ENCODE measurements around the gene SPON2. TPM values are rescaled to one million over a fixed set of nuclear protein-coding genes. Genes with fewer than 3 reads are reported as not detected.

Gene SPON2
- total RNA-seq, 3 donors from 2014 or later = 19.6 to 42.1 (median 41.4) TPM

- no peaks in the 10 kb centered on the region for H3K9me3 ChIP-seq
- DNase-seq (peak in 2 of 3 donors; percentile 31 to 50), ATAC-seq (no peak)
- no peak overlapping the region for H3K4me3 ChIP-seq
- H3K36me3 ChIP-seq (ENCODE audit: low read depth) = peaks cover 9% of the 10 kb centered on the region
- TF ChIP-seq, protein P1, sequence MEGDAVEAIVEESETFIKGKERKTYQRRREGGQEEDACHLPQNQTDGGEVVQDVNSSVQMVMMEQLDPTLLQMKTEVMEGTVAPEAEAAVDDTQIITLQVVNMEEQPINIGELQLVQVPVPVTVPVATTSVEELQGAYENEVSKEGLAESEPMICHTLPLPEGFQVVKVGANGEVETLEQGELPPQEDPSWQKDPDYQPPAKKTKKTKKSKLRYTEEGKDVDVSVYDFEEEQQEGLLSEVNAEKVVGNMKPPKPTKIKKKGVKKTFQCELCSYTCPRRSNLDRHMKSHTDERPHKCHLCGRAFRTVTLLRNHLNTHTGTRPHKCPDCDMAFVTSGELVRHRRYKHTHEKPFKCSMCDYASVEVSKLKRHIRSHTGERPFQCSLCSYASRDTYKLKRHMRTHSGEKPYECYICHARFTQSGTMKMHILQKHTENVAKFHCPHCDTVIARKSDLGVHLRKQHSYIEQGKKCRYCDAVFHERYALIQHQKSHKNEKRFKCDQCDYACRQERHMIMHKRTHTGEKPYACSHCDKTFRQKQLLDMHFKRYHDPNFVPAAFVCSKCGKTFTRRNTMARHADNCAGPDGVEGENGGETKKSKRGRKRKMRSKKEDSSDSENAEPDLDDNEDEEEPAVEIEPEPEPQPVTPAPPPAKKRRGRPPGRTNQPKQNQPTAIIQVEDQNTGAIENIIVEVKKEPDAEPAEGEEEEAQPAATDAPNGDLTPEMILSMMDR (IDR thresholded peaks at IDR 0.05) = no peak
- intact Hi-C loops (cut with DNase I, micrococcal nuclease) = no loop called here
- H3K4me1 ChIP-seq (ENCODE audit: low read depth) = peaks cover 37% of the 10 kb centered on the region
These were observed 38.0 kb upstream of the SPON2 start for GRCh38 chr4:1210241-1210841.

DNA sequence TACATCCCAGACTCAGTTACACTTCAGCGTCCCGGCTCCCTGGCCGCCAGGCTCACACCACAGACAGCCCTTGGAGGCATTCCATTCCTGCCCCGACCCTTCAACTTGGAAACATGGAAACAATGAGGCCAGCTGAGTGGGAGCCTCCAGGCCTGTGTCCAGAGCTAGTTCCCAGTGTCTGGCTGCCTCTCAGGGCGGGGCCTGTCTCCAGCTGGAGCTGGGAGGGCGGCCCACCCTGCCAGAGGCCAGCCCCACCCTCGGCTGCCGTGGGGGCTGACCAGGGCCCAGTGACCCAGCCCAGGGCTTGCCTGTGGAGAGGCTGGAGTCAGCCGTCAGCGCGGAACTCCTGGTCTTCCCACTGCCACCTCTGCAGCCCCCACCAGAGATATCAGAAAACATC, 37.4 kb upstream of the SPON2 start:
- intact Hi-C loops (cut with DNase I, micrococcal nuclease) = no loop called here
- ATAC-seq = peak; percentile 26
- peak in 2 of 3 donors; percentile 66 to 82 for DNase-seq
- Histone ChIP-seq H3K9me3 (no peaks in the 10 kb centered on the region), H3K36me3 (ENCODE audit: low read depth) (peaks cover 9% of the 10 kb centered on the region), H3K4me1 (ENCODE audit: low read depth) (peaks cover 40% of the 10 kb centered on the region), H3K4me3 (no peak overlapping the region)
- TF ChIP-seq, protein P1 (IDR thresholded peaks at IDR 0.05) = no peak

- peaks cover 46% of the 10 kb centered on the region for H3K4me1 ChIP-seq (ENCODE audit: low read depth)
- TF ChIP-seq, protein P1 (IDR thresholded peaks at IDR 0.05) = no peak
- peaks cover 6% of the 10 kb centered on the region for H3K36me3 ChIP-seq (ENCODE audit: low read depth)
- DNase-seq = peak in 2 of 3 donors; percentile 39 to 61
- no peaks in the 10 kb centered on the region for H3K9me3 ChIP-seq
- peak; percentile 2 for ATAC-seq
- intact Hi-C loops (cut with DNase I, micrococcal nuclease) = no loop called here
- no peak overlapping the region for H3K4me3 ChIP-seq
These were observed 36.8 kb upstream of the SPON2 start for GRCh38 chr4:1208970-1209704.

DNA sequence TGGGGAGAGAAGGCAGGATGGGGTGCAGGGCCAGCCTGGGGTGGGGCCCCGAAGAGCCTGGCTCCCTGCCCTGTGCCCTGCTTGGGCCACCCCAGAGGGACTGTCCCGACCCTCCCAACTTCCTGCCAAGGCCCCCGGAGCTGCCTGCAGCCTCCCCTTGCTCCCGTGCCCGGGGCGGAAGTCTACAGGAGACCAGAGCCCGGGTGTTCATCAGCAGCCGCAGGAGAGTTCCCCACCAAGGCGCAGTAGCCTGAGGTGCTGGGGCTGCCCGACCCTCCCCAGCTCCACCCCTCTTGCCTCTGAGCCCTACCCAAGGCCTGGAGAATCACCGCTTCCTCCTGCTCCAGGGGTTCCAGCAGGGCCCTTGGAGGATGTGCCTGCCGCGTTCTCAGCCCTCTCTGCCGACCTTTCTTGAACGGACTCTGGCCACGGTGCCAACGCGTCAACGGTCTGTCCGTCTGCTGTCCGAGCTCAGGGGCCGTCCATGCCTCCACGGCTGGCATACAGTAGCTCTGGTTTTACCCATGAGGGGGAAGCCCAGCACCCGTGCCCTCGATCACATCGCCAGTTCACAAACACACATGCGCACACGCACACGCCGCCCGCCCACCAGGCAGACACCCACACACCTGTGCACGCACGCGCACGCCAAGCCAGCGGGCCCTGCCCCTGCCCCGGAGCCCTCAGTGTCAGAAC, 36.0 kb upstream of the SPON2 start:
- Histone ChIP-seq H3K4me3 (no peak overlapping the region), H3K9me3 (no peaks in the 10 kb centered on the region), H3K4me1 (ENCODE audit: low read depth) (peaks cover 50% of the 10 kb centered on the region), H3K36me3 (ENCODE audit: low read depth) (peaks cover 6% of the 10 kb centered on the region)
- ATAC-seq = peak; percentile 37
- intact Hi-C loops (cut with DNase I, micrococcal nuclease) = no loop called here
- TF ChIP-seq, protein P1 (IDR thresholded peaks at IDR 0.05) = no peak
- DNase-seq = peak in 2 of 3 donors; percentile 53 to 72

DNA sequence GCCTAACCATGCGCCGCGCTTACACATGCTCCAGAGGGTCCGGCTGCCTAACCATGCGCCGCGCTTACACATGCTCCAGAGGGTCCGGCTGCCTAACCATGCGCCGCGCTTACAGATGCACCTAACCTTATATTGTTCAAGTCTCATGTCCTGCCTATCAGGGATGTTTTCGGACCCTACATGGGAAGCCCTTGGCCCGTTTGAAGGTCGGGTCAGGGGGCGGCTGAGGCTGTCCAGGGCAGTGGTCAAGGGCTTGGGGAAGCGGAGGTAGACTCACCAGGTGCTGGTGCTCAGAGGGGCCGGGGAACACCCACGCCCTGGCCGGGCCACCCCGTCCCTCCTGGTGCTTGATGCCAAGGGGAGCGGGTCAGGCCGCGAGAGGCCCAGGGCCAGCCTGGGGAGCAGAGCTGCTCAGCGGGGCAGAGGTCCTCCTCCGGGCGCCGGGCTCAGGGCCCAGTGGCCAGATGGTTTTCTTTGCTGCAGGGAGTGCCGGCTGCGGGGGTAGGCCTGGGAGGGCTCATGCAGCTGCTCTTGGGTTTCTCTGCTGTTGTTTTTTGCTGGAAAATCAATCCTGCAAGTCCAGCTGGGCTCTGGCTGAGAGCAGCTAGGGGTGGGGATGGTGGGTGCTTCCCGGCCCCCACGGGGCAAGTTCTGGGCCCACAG, 35.4 kb upstream of the SPON2 start:
- TF ChIP-seq, protein P1 (IDR thresholded peaks at IDR 0.05) = no peak
- peaks cover 52% of the 10 kb centered on the region for H3K4me1 ChIP-seq (ENCODE audit: low read depth)
- peak; percentile 59 to 77 (median 61) for DNase-seq
- intact Hi-C loops (cut with DNase I, micrococcal nuclease) = no loop called here
- no peaks in the 10 kb centered on the region for H3K9me3 ChIP-seq
- peak; percentile 30 for ATAC-seq
- peaks cover 4% of the 10 kb centered on the region for H3K36me3 ChIP-seq (ENCODE audit: low read depth)
- no peak overlapping the region for H3K4me3 ChIP-seq
